CD8-positive, alpha-beta memory T cell (primary cell): Measurements from ENCODE around the gene NISCH. TPM values are rescaled to one million over a fixed set of nuclear protein-coding genes. Genes with fewer than 3 reads are reported as not detected.

Experiments
- CTCF ChIA-PET: fragments of 350-600 bp; sonication (Branson Sonifier 250); formaldehyde crosslinking; loops from one replicate; lab custom pipeline; 2021; ENCODE audit warnings: antibody characterized with exemption; lab: Charles Lee
- POLR2A ChIA-PET: fragments of 350-600 bp; sonication (Branson Sonifier 250); formaldehyde crosslinking; loops from one replicate; lab custom pipeline; 2021; ENCODE audit warnings: antibody characterized with exemption; lab: Charles Lee
- DNase-seq, 5 donors: peaks; one replicate each; pipeline versions ENCODE4 v3.0.0 to v3.0.0-alpha.2; 2020 to 2022; ENCODE audit warnings: mixed read lengths in 1 of 5
- H3K27ac ChIP-seq: one replicate; pipeline ENCODE4 v1.7.0; 2013; ENCODE audit warnings: low read depth, mild to moderate bottlenecking, low read length, moderate library complexity
- H3K27me3 ChIP-seq: 2 replicates; pipeline ENCODE4 v1.7.0; 2013; ENCODE audit warnings: low read length, mild to moderate bottlenecking; ENCODE audit not compliant: insufficient read depth, poor library complexity, severe bottlenecking
- H3K36me3 ChIP-seq: 2 replicates; pipeline ENCODE4 v1.7.0; 2013; ENCODE audit warnings: mild to moderate bottlenecking, low read length, moderate library complexity; ENCODE audit not compliant: insufficient read depth
- H3K4me1 ChIP-seq: 2 replicates; pipeline ENCODE4 v1.7.0; 2013; ENCODE audit warnings: mild to moderate bottlenecking, low read length, moderate library complexity; ENCODE audit not compliant: insufficient read depth
- H3K4me3 ChIP-seq: 2 replicates; pipeline ENCODE4 v1.7.0; 2013; ENCODE audit warnings: mild to moderate bottlenecking, low read length
- H3K9me3 ChIP-seq: 2 replicates; pipeline ENCODE4 v1.7.0; 2013; ENCODE audit warnings: mild to moderate bottlenecking, low read length
- H3K27ac Mint-ChIP-seq, 8 donors: one replicate each; pipeline ENCODE4 v1.8.0; 2020 to 2021; ENCODE audit warnings: mixed read lengths in 8 of 8, mild to moderate bottlenecking in 6 of 8, inconsistent platforms in 3 of 8, moderate library complexity in 3 of 8
- H3K27me3 Mint-ChIP-seq, 2 donors: one replicate each; pipeline ENCODE4 v1.8.0; 2020 to 2021; ENCODE audit warnings: mixed read lengths in 2 of 2, mild to moderate bottlenecking in 1 of 2, moderate library complexity in 1 of 2
- H3K36me3 Mint-ChIP-seq, 3 donors: one replicate each; pipeline ENCODE4 v1.8.0; 2020 to 2021; ENCODE audit warnings: mixed read lengths in 3 of 3, inconsistent platforms in 1 of 3, mild to moderate bottlenecking in 1 of 3
- H3K4me1 Mint-ChIP-seq, 3 donors: one replicate each; pipeline ENCODE4 v1.8.0; 2020 to 2021; ENCODE audit warnings: mixed read lengths in 3 of 3, inconsistent platforms in 1 of 3, mild to moderate bottlenecking in 1 of 3
- H3K4me3 Mint-ChIP-seq, 7 donors: one replicate each; pipeline ENCODE4 v1.8.0; 2020 to 2021; ENCODE audit warnings: mixed read lengths in 7 of 7, mild to moderate bottlenecking in 6 of 7, moderate library complexity in 4 of 7, inconsistent platforms in 2 of 7
- H3K9me3 Mint-ChIP-seq, 5 donors: one replicate each; pipeline ENCODE4 v1.8.0; 2020 to 2022; ENCODE audit warnings: mixed read lengths in 5 of 5, mild to moderate bottlenecking in 3 of 5, moderate library complexity in 2 of 5, inconsistent platforms in 1 of 5
- polyA plus RNA-seq: library from polyadenylated mRNA; unstranded; fragments of 300-500 nt; fragmentation: Illumina TruSeq; gene quantifications from one replicate; pipeline ENCODE4 v1.2.3, GENCODE V29; 2021
- total RNA-seq, 2 experiments: library from RNA; stranded (reverse); gene quantifications; one replicate each; pipeline ENCODE4 v1.2.3, GENCODE V29; 2021

Gene NISCH
- total and polyA plus RNA-seq, 3 experiments from 2014 or later = 31.6 to 66.2 (median 65.7) TPM

DNA sequence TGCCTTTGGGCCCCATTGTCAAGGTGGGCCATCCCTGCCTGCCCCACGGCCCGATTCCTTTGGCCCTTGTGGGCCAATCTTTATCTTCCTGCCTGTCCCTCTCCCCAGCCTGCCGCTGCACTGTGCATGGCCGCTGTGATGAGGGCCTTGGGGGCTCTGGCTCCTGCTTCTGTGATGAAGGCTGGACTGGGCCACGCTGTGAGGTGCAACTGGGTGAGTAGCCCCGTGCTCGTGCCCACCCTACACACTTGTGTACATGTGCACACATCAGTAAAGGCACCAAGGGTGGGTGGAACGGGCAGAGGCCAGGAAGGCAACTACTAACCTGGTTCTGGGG is 66.1 kb downstream of the NISCH start:
- CTCF ChIA-PET = no interaction called here
- no peaks in the 10 kb centered on the region for H3K4me1 ChIP-seq
- Mint-ChIP-seq H3K27ac (no peak overlapping the region), H3K4me1 (no peaks in the 10 kb centered on the region), H3K9me3 (no peaks in the 10 kb centered on the region), H3K36me3 (no peaks in the 10 kb centered on the region), H3K4me3 (no peak overlapping the region), H3K27me3 (peaks cover 0 to 2% of the 10 kb centered on the region in 2 donors)
- H3K36me3 ChIP-seq = no peaks in the 10 kb centered on the region
- no peaks in the 10 kb centered on the region for H3K9me3 ChIP-seq
- POLR2A ChIA-PET = no interaction called here
- H3K4me3 ChIP-seq = no peak overlapping the region
- no peak for DNase-seq
- no peak overlapping the region for H3K27ac ChIP-seq
- H3K27me3 ChIP-seq = no peaks in the 10 kb centered on the region

DNA sequence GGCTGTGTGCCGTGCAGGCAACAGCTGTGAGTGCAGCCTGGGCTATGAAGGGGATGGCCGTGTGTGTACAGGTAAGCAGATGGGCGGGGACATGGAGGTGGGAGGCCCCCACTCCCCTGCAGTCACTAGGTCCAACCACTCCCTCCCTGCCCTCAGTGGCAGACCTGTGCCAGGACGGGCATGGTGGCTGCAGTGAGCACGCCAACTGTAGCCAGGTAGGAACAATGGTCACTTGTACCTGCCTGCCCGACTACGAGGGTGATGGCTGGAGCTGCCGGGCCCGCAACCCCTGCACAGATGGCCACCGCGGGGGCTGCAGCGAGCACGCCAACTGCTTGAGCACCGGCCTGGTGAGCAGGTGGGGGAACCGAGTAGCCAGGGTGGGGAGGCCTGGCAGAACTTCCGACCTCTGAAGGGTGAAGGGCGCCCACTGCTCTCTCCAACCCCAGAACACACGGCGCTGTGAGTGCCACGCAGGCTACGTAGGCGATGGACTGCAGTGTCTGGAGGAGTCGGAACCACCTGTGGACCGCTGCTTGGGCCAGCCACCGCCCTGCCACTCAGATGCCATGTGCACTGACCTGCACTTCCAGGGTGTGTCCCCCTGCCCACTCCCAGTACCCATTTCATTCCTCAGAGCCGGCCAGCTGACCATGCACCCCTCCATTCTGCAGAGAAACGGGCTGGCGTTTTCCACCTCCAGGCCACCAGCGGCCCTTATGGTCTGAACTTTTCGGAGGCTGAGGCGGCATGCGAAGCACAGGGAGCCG is 66.7 kb downstream of the NISCH start:
- H3K27ac Mint-ChIP-seq = no peak overlapping the region

DNA sequence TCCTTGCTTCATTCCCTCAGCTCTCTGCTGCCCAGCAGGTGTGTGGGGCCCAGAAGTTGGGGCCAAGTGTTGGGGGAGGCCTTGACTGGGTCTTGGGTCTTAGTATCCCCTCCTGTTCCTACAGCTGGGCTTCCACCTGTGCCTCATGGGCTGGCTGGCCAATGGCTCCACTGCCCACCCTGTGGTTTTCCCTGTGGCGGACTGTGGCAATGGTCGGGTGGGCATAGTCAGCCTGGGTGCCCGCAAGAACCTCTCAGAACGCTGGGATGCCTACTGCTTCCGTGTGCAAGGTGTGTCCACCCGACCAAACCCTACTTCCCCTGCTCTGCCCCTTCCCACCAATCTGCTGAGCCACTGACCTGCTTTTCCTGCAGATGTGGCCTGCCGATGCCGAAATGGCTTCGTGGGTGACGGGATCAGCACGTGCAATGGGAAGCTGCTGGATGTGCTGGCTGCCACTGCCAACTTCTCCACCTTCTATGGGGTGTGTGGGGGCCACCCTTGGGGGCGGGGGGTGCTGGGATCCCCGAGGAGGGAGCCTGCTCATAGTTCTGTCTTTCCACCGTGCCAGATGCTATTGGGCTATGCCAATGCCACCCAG is 67.3 kb downstream of the NISCH start:
- Mint-ChIP-seq H3K4me1 (no peaks in the 10 kb centered on the region), H3K9me3 (no peaks in the 10 kb centered on the region), H3K27me3 (peaks cover 0 to 2% of the 10 kb centered on the region in 2 donors), H3K36me3 (no peaks in the 10 kb centered on the region), H3K4me3 (no peak overlapping the region), H3K27ac (peak overlapping the region in 1 of 8 donors; percentile 63)
- ChIA-PET CTCF (no interaction called here), POLR2A (no interaction called here)
- no peaks in the 10 kb centered on the region for H3K27me3 ChIP-seq
- no peaks in the 10 kb centered on the region for H3K4me1 ChIP-seq
- H3K4me3 ChIP-seq = no peak overlapping the region
- H3K27ac ChIP-seq = no peak overlapping the region
- no peaks in the 10 kb centered on the region for H3K9me3 ChIP-seq
- no peaks in the 10 kb centered on the region for H3K36me3 ChIP-seq
- DNase-seq = peak in 1 of 5 donors; percentile 39

More for the DNA sequence above, 66.7 kb downstream of the NISCH start:
- no peak overlapping the region for H3K4me3 Mint-ChIP-seq
- Histone ChIP-seq H3K4me1 (no peaks in the 10 kb centered on the region), H3K36me3 (no peaks in the 10 kb centered on the region), H3K4me3 (no peak overlapping the region), H3K9me3 (no peaks in the 10 kb centered on the region), H3K27ac (no peak overlapping the region), H3K27me3 (no peaks in the 10 kb centered on the region)
- ChIA-PET POLR2A (no interaction called here), CTCF (no interaction called here)
- H3K9me3 Mint-ChIP-seq = no peaks in the 10 kb centered on the region
- peaks cover 0 to 2% of the 10 kb centered on the region in 2 donors for H3K27me3 Mint-ChIP-seq
- DNase-seq = no peak
- no peaks in the 10 kb centered on the region for H3K36me3 Mint-ChIP-seq
- H3K4me1 Mint-ChIP-seq = no peaks in the 10 kb centered on the region

DNA sequence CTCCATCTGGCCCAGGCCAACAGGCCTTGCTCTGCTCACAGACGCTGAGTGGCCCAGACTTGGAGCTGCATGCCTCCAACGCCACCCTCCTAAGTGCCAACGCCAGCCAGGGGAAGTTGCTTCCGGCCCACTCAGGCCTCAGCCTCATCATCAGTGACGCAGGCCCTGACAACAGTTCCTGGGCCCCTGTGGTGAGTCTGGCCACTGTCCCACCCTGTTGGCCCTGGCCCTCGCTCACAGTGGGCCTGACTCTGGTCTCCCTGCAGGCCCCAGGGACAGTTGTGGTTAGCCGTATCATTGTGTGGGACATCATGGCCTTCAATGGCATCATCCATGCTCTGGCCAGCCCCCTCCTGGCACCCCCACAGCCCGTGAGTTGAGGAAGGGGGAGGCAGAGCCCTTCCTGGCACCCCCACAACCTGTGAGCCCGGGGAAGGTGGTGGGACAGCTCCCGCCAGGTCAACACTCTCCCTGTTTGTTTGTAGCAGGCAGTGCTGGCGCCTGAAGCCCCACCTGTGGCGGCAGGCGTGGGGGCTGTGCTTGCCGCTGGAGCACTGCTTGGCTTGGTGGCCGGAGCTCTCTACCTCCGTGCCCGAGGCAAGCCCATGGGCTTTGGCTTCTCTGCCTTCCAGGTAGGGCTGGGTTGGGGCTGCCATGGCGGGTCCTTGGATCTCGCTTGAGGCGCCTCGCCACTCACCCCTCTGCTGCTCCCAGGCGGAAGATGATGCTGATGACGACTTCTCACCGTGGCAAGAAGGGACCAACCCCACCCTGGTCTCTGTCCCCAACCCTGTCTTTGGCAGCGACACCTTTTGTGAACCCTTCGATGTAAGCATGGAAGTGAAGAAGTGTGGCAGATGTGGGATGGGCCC is 68.2 kb downstream of the NISCH start:
- CTCF ChIA-PET = no interaction called here
- no peaks in the 10 kb centered on the region for H3K36me3 Mint-ChIP-seq
- Histone ChIP-seq H3K36me3 (no peaks in the 10 kb centered on the region), H3K4me3 (no peak overlapping the region), H3K27ac (no peak overlapping the region), H3K9me3 (no peaks in the 10 kb centered on the region), H3K27me3 (no peaks in the 10 kb centered on the region), H3K4me1 (no peaks in the 10 kb centered on the region)
- POLR2A ChIA-PET = no interaction called here
- peaks cover 0 to 2% of the 10 kb centered on the region in 2 donors for H3K27me3 Mint-ChIP-seq
- peak overlapping the region in 1 of 8 donors; percentile 77 for H3K27ac Mint-ChIP-seq
- DNase-seq = peak in 1 of 5 donors; percentile 44
- H3K4me3 Mint-ChIP-seq = no peak overlapping the region
- H3K4me1 Mint-ChIP-seq = no peaks in the 10 kb centered on the region
- H3K9me3 Mint-ChIP-seq = no peaks in the 10 kb centered on the region

DNA sequence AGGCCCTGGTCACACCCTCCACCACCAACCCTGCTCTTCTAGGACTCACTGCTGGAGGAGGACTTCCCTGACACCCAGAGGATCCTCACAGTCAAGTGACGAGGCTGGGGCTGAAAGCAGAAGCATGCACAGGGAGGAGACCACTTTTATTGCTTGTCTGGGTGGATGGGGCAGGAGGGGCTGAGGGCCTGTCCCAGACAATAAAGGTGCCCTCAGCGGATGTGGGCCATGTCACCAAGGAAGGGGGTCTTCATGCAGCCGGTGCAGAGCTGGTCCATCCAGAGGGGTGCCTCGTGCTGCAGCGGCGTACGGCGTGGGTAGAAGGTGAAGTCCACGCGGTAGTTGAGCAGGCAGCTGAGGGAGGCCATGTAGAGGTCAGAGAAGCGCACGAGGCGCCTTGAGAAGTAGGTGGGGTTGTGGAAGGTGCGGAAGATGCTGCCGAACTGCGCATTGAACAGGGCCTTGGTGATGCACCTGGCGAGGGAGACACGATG is 68.9 kb downstream of the NISCH start:
- peak in 1 of 5 donors; percentile 26 for DNase-seq
- no peaks in the 10 kb centered on the region for H3K36me3 ChIP-seq
- H3K9me3 Mint-ChIP-seq = no peaks in the 10 kb centered on the region
- CTCF ChIA-PET = no interaction called here
- no peaks in the 10 kb centered on the region for H3K4me1 ChIP-seq
- H3K27me3 Mint-ChIP-seq = peaks cover 0 to 2% of the 10 kb centered on the region in 2 donors
- no peaks in the 10 kb centered on the region for H3K9me3 ChIP-seq
- H3K4me1 Mint-ChIP-seq = no peaks in the 10 kb centered on the region
- H3K4me3 ChIP-seq = no peak overlapping the region
- no peaks in the 10 kb centered on the region for H3K27me3 ChIP-seq
- POLR2A ChIA-PET = no interaction called here
- no peaks in the 10 kb centered on the region for H3K36me3 Mint-ChIP-seq
- no peak overlapping the region for H3K27ac Mint-ChIP-seq
- no peak overlapping the region for H3K27ac ChIP-seq
- H3K4me3 Mint-ChIP-seq = no peak overlapping the region

DNA sequence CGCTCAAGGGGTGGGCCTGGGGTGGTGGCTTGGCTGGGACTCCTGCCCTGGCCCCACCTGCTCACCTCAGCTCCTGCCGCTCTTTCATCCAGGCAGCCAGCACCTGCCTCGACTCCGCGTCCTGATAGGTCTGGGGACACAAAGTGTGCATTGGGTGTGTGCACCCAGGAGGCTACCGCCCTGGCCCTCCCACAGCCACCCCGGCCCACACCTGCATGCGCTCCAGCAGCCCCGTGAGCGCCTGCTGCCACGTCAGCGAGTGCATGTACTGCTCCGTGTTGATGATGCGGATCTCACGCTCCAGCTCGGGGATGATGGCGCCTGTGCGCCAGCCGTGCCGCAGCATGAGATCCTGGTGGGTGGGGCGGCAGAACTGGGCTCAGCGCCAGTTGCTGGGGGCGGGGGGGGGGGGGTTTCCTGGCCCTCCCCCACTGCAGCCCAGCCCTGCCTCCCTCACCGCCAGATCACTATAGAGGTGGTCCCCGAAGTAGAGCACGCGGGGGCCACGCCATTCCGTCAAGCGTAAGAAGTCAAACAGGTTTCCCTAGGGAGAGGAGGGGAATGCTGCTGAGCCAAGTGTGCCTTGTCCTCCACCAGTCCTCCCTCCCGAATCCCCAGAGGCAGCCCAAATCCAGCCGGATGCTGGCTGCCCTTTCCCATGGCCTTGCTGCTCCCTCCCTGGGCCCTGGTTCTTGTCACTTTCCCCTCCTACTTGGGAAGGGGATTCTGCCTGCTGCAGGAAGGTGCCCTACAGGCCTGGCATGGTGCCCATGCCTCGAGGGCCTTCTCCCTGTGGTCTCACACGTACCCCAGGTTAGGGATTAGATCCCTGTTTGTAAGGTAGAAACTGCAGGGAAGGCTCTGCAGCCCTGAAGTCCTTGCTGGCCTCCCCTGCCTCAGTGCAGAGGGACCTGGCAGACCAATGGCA is 69.6 kb downstream of the NISCH start:
- peaks cover 0 to 2% of the 10 kb centered on the region in 2 donors for H3K27me3 Mint-ChIP-seq
- DNase-seq = peak in 1 of 5 donors; percentile 42
- CTCF ChIA-PET = no interaction called here
- H3K27ac ChIP-seq = no peak overlapping the region
- no peaks in the 10 kb centered on the region for H3K36me3 ChIP-seq
- H3K36me3 Mint-ChIP-seq = no peaks in the 10 kb centered on the region
- no peaks in the 10 kb centered on the region for H3K9me3 ChIP-seq
- POLR2A ChIA-PET = no interaction called here
- H3K4me3 Mint-ChIP-seq = no peak overlapping the region
- H3K9me3 Mint-ChIP-seq = no peaks in the 10 kb centered on the region
- H3K4me3 ChIP-seq = no peak overlapping the region
- no peaks in the 10 kb centered on the region for H3K4me1 ChIP-seq
- no peaks in the 10 kb centered on the region for H3K4me1 Mint-ChIP-seq
- H3K27ac Mint-ChIP-seq = no peak overlapping the region
- no peaks in the 10 kb centered on the region for H3K27me3 ChIP-seq

DNA sequence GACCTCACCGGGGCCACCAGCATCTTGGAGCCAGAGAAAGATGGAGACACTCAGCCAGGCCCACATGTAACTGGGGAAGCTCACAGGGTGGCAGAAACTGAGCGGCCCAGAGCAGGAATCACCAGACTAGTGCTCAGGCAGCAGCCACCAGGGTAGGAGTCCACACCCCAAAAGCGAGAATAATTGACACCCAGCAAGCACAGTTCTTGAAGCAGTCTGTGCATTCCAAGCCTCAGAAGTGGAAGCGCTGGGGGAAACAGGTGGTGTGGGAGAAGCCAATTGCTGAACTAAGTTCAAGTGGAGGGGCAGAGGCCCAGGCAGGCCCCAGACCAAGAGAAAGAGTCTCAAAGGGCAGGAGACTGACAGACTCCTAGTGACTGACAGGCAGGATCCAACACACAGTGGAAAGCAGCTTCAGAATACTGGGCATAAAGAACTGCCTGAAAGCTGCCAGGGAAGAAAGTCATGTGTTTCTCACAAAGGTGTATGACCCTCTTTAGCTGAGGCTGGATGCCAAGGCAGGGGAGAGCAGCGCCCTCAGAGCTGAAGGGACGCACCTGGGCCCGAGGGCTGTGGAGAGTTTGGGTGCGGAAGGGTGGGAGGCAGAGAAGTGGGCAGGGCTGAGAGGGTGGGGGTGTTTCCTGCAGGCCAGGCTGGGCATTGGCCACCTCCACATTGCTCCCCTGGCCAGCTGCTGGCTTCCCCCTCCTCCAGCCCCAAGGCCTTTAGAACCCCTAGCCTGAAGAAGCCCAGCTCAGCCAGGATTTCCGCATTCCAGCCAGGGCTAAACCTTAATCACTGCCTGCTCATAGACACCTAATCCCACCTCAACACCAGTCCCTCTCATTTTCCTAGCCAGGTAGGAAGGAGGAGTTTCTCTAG is 70.5 kb downstream of the NISCH start:
- Mint-ChIP-seq H3K4me3 (no peak overlapping the region), H3K27ac (peak overlapping the region in 2 of 8 donors; percentile 29 to 51), H3K36me3 (no peaks in the 10 kb centered on the region), H3K4me1 (peaks cover 0 to 1% (median 0%) of the 10 kb centered on the region in 3 donors), H3K27me3 (peaks cover 0 to 2% of the 10 kb centered on the region in 2 donors), H3K9me3 (no peaks in the 10 kb centered on the region)
- no peaks in the 10 kb centered on the region for H3K4me1 ChIP-seq
- DNase-seq = peak in 1 of 5 donors; percentile 27
- no peak overlapping the region for H3K4me3 ChIP-seq
- H3K36me3 ChIP-seq = no peaks in the 10 kb centered on the region
- H3K9me3 ChIP-seq = no peaks in the 10 kb centered on the region
- no peak overlapping the region for H3K27ac ChIP-seq
- CTCF ChIA-PET = no interaction called here
- no peaks in the 10 kb centered on the region for H3K27me3 ChIP-seq
- POLR2A ChIA-PET = no interaction called here
